Mucosa of descending colon (tissue), 3 donors: Measurements from ENCODE around the gene METAP1D. TPM values are rescaled to one million over a fixed set of nuclear protein-coding genes. Genes with fewer than 3 reads are reported as not detected.

ENCODE experiments used
- ATAC-seq: fragments of 200-7000 bp; cut with Tn5 transposase; one replicate; pipeline ENCODE4 v1.9.1; 2020; ENCODE audit warnings: mild to moderate bottlenecking, moderate library complexity
- DNase-seq, 3 donors: peaks; one replicate each; pipeline ENCODE4 v3.0.0-alpha.2; 2020
- H3K36me3 ChIP-seq: fragments of 200-600 bp; one replicate; pipeline ENCODE4 v1.8.0; 2021; ENCODE audit warnings: low read depth, mild to moderate bottlenecking
- H3K4me1 ChIP-seq: fragments of 200-600 bp; one replicate; pipeline ENCODE4 v1.8.0; 2021; ENCODE audit warnings: low read depth, mild to moderate bottlenecking
- H3K4me3 ChIP-seq: fragments of 200-600 bp; one replicate; pipeline ENCODE4 v1.8.0; 2021; ENCODE audit warnings: mild to moderate bottlenecking
- H3K9me3 ChIP-seq: fragments of 200-600 bp; one replicate; pipeline ENCODE4 v1.8.0; 2021; ENCODE audit warnings: mild to moderate bottlenecking
- intact Hi-C, 2 donors: fragments of 100-400 bp; cut with DNase I in 1 of 2; cut with micrococcal nuclease in 1 of 2; formaldehyde crosslinking; loops; one replicate each; pipeline versions ENCODE4 v1.11.0 to v1.11.1; 2022; cut with DNase I, micrococcal nuclease
- total RNA-seq, 3 donors: library from RNA; stranded (reverse); fragmentation: NEBNext Ultra II Directional in 2 of 3; extraction: Animal tissue kit (Norgen Biotek cat#: 25700) in 2 of 3; gene quantifications; one replicate each; pipeline versions ENCODE4 v1.2.1 to v1.2.4, GENCODE V29; 2021 to 2023
- TF ChIP-seq, protein P1 (sequence below): fragments of 200-600 bp; IDR thresholded peaks from one replicate; pipeline ENCODE4 v1.8.0; 2022; ENCODE audit warnings: antibody characterized with exemption, mild to moderate bottlenecking
- donor health status: DM: no; HTN: no; CAD: no; lungs with moderate emphysema.
- donor health status: DM: no; HTN: no; CAD: no.
- donor health status: DM: no; HTN: yes; CAD: no.

METAP1D gene
- total RNA-seq, 3 donors from 2014 or later, result 5.5 to 10.4 (median 6.7) TPM

GRCh38 chr2:171999161-171999560 is 592 bp upstream of the METAP1D start:
- no peak for DNase-seq
- Histone ChIP-seq H3K36me3 (no peaks in the 10 kb centered on the region), H3K4me3 (no peak overlapping the region), H3K4me1 (peaks cover 10% of the 10 kb centered on the region), H3K9me3 (no peaks in the 10 kb centered on the region)
- TF ChIP-seq, protein P1, sequence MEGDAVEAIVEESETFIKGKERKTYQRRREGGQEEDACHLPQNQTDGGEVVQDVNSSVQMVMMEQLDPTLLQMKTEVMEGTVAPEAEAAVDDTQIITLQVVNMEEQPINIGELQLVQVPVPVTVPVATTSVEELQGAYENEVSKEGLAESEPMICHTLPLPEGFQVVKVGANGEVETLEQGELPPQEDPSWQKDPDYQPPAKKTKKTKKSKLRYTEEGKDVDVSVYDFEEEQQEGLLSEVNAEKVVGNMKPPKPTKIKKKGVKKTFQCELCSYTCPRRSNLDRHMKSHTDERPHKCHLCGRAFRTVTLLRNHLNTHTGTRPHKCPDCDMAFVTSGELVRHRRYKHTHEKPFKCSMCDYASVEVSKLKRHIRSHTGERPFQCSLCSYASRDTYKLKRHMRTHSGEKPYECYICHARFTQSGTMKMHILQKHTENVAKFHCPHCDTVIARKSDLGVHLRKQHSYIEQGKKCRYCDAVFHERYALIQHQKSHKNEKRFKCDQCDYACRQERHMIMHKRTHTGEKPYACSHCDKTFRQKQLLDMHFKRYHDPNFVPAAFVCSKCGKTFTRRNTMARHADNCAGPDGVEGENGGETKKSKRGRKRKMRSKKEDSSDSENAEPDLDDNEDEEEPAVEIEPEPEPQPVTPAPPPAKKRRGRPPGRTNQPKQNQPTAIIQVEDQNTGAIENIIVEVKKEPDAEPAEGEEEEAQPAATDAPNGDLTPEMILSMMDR, result no peak
- no peak for ATAC-seq
- intact Hi-C loops, result no loop called here

DNA sequence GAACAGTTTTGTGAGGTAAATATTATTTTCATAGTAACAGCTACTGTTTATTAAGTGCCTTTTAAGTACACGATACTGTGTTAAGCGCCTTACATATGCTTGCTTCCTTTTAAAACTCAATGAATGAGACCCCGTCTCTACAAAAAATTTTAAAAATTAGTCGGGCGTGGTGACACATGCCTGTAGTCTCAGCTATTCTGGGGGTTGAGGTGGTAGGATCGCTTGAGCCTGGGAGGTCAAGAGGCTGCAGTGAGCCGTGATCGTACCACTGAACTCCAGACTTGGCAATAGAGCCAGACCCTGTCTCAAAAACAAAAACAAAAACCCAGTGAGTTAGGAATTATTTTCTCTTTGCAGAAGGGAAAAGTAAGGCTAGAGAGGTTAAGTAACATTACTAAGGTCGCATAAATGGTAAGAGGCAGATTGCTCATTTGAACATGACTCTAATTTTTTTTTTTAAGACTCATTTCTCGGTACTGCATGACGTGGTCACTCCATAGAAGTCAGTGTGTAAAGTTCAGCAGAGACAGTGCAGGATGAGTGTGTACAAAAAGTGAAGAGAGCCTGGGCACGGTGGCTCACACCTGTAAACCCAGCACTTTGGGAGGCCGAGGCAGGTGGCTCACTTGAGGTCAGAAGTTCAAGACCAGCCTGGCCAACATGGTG is 1.1 kb downstream of the METAP1D start:
- Histone ChIP-seq H3K4me1 (peaks cover 10% of the 10 kb centered on the region), H3K9me3 (no peaks in the 10 kb centered on the region), H3K4me3 (no peak overlapping the region), H3K36me3 (no peaks in the 10 kb centered on the region)
- ATAC-seq, result no peak
- intact Hi-C loops, result no loop called here
- TF ChIP-seq, protein P1, result no peak
- no peak for DNase-seq

DNA sequence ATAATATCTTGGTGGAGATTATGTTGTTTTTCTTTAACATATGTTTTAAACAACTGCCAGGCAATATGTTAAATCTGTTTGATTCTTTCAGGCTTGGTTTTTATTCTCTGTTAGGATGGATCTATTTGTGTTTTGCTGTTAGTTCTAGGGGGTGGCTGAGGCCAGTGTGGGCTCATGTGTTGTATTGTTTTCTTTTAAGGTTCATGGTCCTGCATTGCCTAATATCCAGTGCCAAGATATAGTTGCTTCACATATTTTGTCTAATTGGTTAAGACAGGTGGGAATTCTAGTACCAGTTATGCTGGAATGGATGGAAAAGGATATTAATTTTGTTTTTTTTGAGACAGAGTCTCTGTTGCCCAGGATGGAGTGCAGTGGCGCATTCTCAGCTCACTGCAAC is 7.6 kb downstream of the METAP1D start:
- no peaks in the 10 kb centered on the region for H3K9me3 ChIP-seq
- DNase-seq (no peak), ATAC-seq (no peak)
- no peaks in the 10 kb centered on the region for H3K4me1 ChIP-seq
- TF ChIP-seq, protein P1, result no peak
- intact Hi-C loops, result no loop called here
- no peak overlapping the region for H3K4me3 ChIP-seq
- no peaks in the 10 kb centered on the region for H3K36me3 ChIP-seq

DNA sequence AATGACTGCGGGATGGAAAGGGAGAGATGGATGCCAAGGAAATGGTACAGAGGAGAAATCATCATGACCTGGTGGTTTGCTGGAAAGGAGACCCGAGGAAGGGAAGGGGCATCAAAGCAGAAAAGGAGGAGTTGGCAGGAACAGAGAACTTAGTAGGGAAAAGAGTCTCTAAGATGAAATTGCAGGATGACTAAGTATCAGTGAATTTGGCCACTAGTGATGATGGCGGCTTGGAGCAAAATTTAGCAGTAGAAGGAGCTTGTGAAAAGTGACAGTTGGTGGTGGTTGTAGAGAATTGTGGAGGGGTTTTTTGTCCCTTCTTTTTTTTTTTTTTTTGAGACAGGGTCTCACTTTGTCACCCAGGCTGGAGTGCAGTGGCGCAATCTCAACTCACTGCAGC is 10.1 kb downstream of the METAP1D start:
- Histone ChIP-seq H3K9me3 (no peaks in the 10 kb centered on the region), H3K4me1 (no peaks in the 10 kb centered on the region), H3K36me3 (no peaks in the 10 kb centered on the region), H3K4me3 (no peak overlapping the region)
- TF ChIP-seq, protein P1, result no peak
- no peak for DNase-seq
- no peak for ATAC-seq
- intact Hi-C loops, result no loop called here

DNA sequence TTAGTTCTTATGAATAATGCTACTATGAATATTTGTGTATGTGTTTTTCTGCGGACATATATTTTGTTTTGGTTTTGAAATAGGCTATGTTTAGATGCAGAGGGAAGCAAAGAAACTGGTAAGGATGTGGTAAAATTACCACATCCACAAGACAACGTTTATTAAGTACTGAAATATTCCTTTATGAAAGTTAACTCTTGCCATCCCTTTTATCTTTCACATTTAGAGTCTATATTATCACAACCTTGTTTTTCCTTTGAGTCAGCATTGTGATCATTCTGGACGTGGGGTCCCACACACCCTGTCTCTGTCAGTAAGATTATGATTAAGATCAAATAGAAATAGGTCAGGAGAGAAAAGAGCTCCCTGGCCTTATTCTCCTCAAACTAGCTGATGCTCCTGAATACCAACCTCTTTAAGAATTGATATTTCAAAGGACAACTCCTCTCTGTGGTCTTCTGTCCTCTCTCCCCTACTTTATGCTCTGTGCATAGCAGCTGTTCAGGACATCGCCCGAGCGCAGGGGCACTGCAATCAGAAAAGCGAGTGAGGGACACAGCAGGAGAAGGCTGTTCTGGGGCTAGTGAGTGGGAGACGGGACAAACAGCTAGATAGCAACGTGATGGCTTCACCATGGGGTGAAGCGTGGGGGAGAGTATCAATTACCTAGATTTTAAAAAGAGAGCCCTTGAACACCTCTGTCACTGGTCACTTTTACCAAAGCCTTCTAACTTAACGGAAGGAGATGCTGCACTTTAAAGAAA is 12.2 kb downstream of the METAP1D start:
- Histone ChIP-seq H3K4me1 (no peaks in the 10 kb centered on the region), H3K4me3 (no peak overlapping the region), H3K36me3 (no peaks in the 10 kb centered on the region), H3K9me3 (no peaks in the 10 kb centered on the region)
- DNase-seq (no peak), ATAC-seq (no peak)
- TF ChIP-seq, protein P1, result no peak
- intact Hi-C loops, result no loop called here
